ENCODE data around the gene GPR75.

Gene GPR75

DNA sequence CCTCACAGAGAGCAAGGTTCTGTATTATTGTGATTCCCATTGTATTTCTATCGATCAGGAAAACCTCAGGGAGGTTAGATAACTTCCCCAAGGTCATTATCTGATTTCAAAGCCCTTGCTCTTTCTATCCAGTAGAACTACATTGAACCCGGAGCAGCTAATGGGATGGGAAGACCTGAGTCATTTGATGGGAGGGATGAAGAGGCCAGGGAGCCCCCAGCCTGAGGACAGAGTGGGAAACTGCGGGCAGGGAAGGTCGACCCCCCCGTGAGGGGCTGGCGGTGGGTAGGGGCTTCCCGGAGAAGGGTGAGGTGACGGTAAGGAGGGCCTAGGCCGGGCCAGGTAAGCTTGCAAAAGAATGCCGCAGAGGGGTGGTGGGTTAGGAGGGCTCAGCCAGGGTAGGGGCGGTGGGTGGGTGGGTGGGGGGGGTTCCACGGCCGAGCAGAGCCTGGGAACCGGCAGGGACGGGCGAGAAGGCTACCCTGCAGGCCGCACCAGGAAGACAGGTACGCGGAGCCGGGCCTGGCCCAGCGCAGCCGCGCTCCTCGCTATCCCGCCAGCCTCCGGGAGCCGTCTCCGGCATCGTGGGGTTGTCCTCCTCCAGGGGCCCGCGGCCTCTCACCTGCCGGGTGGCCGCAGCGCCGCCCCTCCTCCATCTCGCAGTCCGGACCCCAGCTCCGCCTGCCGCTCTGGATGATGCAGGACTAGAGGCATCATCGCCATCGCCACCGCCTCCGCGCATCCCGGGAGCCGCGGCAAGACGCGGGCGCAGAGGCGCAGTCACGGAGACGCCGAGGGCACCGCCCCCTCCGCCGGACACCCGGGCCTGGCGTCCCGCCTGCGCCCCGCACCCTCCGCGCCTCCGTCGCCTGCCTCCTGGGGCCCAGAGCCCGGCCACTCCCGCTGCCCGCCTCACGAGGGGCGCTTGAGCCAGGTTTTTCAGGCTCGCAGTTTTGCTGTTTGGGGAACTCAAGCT, at the start of gene GPR75:
Gene GPR75 (minus strand): TSS at position 762 of the 976 bp plus-strand sequence. CDS start 5,211 bp downstream, outside the sequence.
- Histone ChIP-seq H3K4me1 (ENCODE audit: control insufficient read depth in 5 of 5, insufficient read depth in 5 of 5, low read length in 5 of 5) (peaks cover 1 to 19% (median 17%) of the 10 kb centered on the region in 5 donors), H3K27me3 (ENCODE audit: control insufficient read depth in 5 of 5, insufficient read depth in 4 of 5, low read length in 5 of 5) (no peaks in the 10 kb centered on the region), H3K27ac (ENCODE audit: low read depth, low read length) (no peak within 1 kb of the TSS), H3K9ac (ENCODE audit: low read length in 5 of 5) (peak within 1 kb of the TSS in 2 of 5 donors; percentile 16 to 48), H3K9me3 (ENCODE audit: control insufficient read depth in 5 of 5, low read length in 5 of 5) (no peaks in the 10 kb centered on the region), H3K36me3 (ENCODE audit: control insufficient read depth in 5 of 5, insufficient read depth in 5 of 5, low read length in 5 of 5) (peaks cover 0 to 11% (median 9%) of the 10 kb centered on the region in 5 donors), H3K4me3 (ENCODE audit: low read depth in 1 of 5, low read length in 5 of 5) (peak within 1 kb of the TSS; percentile 18 to 62 (median 45))

DNA sequence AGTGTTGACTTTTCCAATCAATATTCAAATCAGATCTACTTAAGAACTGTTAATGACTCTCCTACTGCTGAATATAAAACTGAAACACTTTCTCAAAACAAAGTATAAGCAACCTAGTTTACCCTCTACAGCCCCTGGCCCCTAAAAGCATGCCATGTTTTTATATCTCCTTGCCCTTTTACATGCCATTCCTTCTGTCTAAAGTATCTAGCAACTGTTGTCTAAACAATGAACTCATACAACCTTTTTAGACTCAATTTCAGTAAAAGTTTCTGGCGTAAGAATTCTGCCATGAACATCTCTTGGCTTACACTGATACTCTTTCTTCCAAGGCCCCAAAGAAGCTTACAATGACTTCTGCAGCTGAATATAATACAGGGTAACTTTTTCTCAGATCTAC, 47.8 kb upstream of the GPR75 start:
- H3K27me3 ChIP-seq (ENCODE audit: control insufficient read depth in 5 of 5, insufficient read depth in 4 of 5, low read length in 5 of 5) = no peaks in the 10 kb centered on the region
- H3K36me3 ChIP-seq (ENCODE audit: control insufficient read depth in 5 of 5, insufficient read depth in 5 of 5, low read length in 5 of 5) = peaks cover 50 to 64% (median 50%) of the 10 kb centered on the region in 5 donors
- H3K4me1 ChIP-seq (ENCODE audit: control insufficient read depth in 5 of 5, insufficient read depth in 5 of 5, low read length in 5 of 5) = no peaks in the 10 kb centered on the region
- H3K27ac ChIP-seq (ENCODE audit: low read depth, low read length) = no peak overlapping the region
- no peak overlapping the region for H3K4me3 ChIP-seq (ENCODE audit: low read depth in 1 of 5, low read length in 5 of 5)
- H3K9me3 ChIP-seq (ENCODE audit: control insufficient read depth in 5 of 5, low read length in 5 of 5) = no peaks in the 10 kb centered on the region
- H3K9ac ChIP-seq (ENCODE audit: low read length in 5 of 5) = no peak overlapping the region

DNA sequence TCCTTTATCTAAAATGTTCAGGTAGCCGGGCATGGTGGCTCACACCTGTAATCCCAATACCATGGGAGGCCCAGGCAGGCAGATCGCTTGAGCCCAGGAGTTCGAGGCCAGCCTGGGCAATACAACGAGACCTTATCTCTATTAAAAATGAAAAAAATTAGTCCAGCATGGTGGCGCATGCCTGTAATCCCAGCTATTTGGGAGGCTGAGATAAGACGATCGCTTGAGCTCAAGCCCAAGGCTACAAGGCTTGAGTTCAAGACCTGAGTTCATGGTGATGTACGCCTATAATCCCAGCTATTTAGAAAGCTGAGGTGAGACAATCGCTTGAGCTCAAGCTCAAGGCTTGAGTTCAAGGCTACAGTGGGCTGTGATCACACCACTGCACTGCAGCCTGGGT, 45.6 kb upstream of the GPR75 start:
- Histone ChIP-seq H3K9ac (ENCODE audit: low read length in 5 of 5) (no peak overlapping the region), H3K4me1 (ENCODE audit: control insufficient read depth in 5 of 5, insufficient read depth in 5 of 5, low read length in 5 of 5) (no peaks in the 10 kb centered on the region), H3K4me3 (ENCODE audit: low read depth in 1 of 5, low read length in 5 of 5) (no peak overlapping the region), H3K36me3 (ENCODE audit: control insufficient read depth in 5 of 5, insufficient read depth in 5 of 5, low read length in 5 of 5) (peaks cover 61 to 78% (median 69%) of the 10 kb centered on the region in 5 donors), H3K9me3 (ENCODE audit: control insufficient read depth in 5 of 5, low read length in 5 of 5) (no peaks in the 10 kb centered on the region), H3K27ac (ENCODE audit: low read depth, low read length) (no peak overlapping the region), H3K27me3 (ENCODE audit: control insufficient read depth in 5 of 5, insufficient read depth in 4 of 5, low read length in 5 of 5) (no peaks in the 10 kb centered on the region)

DNA sequence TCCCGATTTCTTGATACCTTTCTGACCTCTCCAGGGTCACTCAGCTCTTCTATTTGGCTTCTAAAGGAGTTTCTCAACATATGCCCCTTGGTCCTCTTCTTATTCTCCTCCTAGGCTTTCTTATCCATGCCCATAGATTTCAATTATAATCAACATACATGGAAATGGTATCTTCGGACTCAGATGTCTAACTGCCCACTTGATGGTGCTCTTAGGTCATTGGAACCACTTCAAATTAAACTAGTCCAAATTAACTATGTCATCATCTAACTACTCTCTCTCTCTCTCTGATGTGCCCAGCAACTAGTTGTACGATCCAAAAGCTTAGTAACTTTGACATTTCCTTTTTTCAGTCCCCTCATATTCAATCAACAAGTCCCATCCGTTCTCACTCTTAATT, 43.2 kb upstream of the GPR75 start:
- Histone ChIP-seq H3K9ac (ENCODE audit: low read length in 5 of 5) (no peak overlapping the region), H3K4me1 (ENCODE audit: control insufficient read depth in 5 of 5, insufficient read depth in 5 of 5, low read length in 5 of 5) (no peaks in the 10 kb centered on the region), H3K27me3 (ENCODE audit: control insufficient read depth in 5 of 5, insufficient read depth in 4 of 5, low read length in 5 of 5) (no peaks in the 10 kb centered on the region), H3K27ac (ENCODE audit: low read depth, low read length) (no peak overlapping the region), H3K9me3 (ENCODE audit: control insufficient read depth in 5 of 5, low read length in 5 of 5) (no peaks in the 10 kb centered on the region), H3K4me3 (ENCODE audit: low read depth in 1 of 5, low read length in 5 of 5) (no peak overlapping the region), H3K36me3 (ENCODE audit: control insufficient read depth in 5 of 5, insufficient read depth in 5 of 5, low read length in 5 of 5) (peaks cover 71 to 93% (median 75%) of the 10 kb centered on the region in 5 donors)

DNA sequence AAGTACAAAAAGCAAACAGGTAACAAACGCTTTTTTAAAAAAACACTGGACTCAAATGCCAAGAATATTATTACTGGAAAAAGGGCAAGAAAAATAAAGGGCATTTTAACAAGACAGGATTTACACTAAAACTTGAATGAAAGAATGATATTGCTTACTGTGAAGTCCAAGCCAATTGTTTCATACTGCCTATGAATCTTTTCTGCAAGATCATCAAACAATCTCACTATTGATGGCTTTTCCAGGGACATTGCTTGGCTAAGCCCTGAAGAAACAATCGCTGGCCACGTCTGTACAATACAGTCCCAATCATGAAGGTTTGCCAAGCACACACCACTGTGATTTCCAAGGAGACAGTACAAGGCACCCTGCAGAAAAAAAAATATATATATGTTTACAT, 41.4 kb upstream of the GPR75 start:
- H3K36me3 ChIP-seq (ENCODE audit: control insufficient read depth in 5 of 5, insufficient read depth in 5 of 5, low read length in 5 of 5) = peaks cover 59 to 91% (median 65%) of the 10 kb centered on the region in 5 donors
- no peak overlapping the region for H3K27ac ChIP-seq (ENCODE audit: low read depth, low read length)

DNA sequence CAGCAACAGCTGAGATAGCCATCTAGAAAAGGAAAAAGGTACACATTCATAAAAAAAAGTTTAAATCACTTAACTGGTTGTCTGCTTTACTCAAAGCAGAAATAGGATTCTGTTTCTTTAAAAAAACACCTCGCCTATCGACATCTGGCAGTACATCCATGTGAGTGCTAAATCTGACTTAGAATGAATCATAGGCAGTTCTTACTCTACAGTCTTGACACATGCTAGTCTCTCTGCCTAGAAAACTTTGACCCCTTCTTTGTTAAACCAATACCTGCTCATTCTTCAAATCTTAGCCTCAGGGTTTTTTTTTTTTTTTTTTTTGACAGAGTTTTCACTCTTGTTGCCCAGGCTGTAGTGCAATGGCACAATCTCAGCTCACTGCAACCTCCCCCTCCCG, 37.1 kb upstream of the GPR75 start:
- Histone ChIP-seq H3K9me3 (ENCODE audit: control insufficient read depth in 5 of 5, low read length in 5 of 5) (no peaks in the 10 kb centered on the region), H3K4me1 (ENCODE audit: control insufficient read depth in 5 of 5, insufficient read depth in 5 of 5, low read length in 5 of 5) (no peaks in the 10 kb centered on the region), H3K4me3 (ENCODE audit: low read depth in 1 of 5, low read length in 5 of 5) (no peak overlapping the region), H3K27me3 (ENCODE audit: control insufficient read depth in 5 of 5, insufficient read depth in 4 of 5, low read length in 5 of 5) (no peaks in the 10 kb centered on the region), H3K36me3 (ENCODE audit: control insufficient read depth in 5 of 5, insufficient read depth in 5 of 5, low read length in 5 of 5) (peaks cover 64 to 87% (median 69%) of the 10 kb centered on the region in 5 donors), H3K9ac (ENCODE audit: low read length in 5 of 5) (no peak overlapping the region), H3K27ac (ENCODE audit: low read depth, low read length) (no peak overlapping the region)

More for the DNA sequence above, 41.4 kb upstream of the GPR75 start:
- Histone ChIP-seq H3K27me3 (ENCODE audit: control insufficient read depth in 5 of 5, insufficient read depth in 4 of 5, low read length in 5 of 5) (no peaks in the 10 kb centered on the region), H3K4me3 (ENCODE audit: low read depth in 1 of 5, low read length in 5 of 5) (no peak overlapping the region), H3K4me1 (ENCODE audit: control insufficient read depth in 5 of 5, insufficient read depth in 5 of 5, low read length in 5 of 5) (no peaks in the 10 kb centered on the region), H3K9ac (ENCODE audit: low read length in 5 of 5) (no peak overlapping the region), H3K9me3 (ENCODE audit: control insufficient read depth in 5 of 5, low read length in 5 of 5) (no peaks in the 10 kb centered on the region)

DNA sequence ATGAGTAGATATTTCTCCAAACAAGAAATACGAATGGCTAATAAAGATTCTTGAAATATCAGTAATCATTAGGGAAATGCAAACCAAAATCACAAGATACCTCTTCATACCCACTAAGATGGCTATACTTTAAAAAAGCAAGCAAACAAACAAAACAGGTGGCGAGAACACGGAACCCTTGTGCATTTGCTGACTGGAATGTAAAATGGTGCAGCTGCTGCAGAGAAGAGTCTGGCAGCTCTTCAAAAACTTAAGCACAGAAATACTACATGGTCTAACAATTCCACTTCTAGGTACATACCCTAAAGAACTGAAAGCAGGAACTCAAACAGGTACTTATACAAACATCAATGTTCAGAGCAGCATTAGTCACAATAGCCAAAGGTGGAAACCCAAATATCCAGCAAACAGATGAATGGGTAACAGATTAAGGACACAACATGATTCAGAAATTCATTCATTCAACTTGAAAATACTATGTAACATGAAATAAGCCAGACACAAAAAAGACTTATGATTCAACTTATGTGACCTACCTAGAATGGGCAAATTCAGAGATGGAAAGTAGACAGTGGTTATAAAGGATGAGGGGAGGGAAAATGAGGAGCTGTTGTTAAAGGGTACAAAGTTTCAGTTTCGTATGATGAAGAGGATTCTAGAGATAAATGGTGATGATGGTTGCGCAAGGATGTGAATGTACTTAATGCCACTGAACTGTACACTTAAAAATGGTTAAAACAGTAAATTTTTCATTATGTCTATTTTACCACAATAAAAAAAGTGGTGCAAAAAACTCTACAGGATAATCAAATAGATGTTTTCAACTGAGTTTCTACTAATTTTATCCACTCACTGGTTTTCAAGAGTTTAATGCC, 26.9 kb upstream of the GPR75 start:
- Histone ChIP-seq H3K36me3 (ENCODE audit: control insufficient read depth in 5 of 5, insufficient read depth in 5 of 5, low read length in 5 of 5) (peaks cover 67 to 93% (median 84%) of the 10 kb centered on the region in 5 donors), H3K9ac (ENCODE audit: low read length in 5 of 5) (no peak overlapping the region)

DNA sequence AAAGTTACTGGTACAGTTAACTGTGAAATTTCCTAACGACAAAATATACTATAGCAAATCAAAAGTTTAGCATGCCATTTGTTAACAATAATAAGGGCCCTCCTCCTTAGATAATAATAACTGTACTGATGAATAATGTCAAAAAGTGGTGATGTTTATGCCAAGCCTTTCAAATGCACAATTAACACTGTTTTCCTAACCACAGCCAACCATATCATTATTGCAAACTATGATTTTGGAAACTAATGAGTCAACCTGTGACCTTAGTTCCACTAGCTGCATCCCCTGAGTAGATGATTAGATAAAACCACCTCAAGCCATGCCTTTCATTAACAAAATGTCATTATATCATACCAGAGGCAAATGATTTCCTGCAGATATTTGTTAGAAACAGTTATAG, 25.1 kb upstream of the GPR75 start:
- Histone ChIP-seq H3K9me3 (ENCODE audit: control insufficient read depth in 5 of 5, low read length in 5 of 5) (no peaks in the 10 kb centered on the region), H3K4me3 (ENCODE audit: low read depth in 1 of 5, low read length in 5 of 5) (no peak overlapping the region), H3K27me3 (ENCODE audit: control insufficient read depth in 5 of 5, insufficient read depth in 4 of 5, low read length in 5 of 5) (no peaks in the 10 kb centered on the region), H3K27ac (ENCODE audit: low read depth, low read length) (no peak overlapping the region), H3K9ac (ENCODE audit: low read length in 5 of 5) (no peak overlapping the region), H3K36me3 (ENCODE audit: control insufficient read depth in 5 of 5, insufficient read depth in 5 of 5, low read length in 5 of 5) (peaks cover 61 to 90% (median 73%) of the 10 kb centered on the region in 5 donors), H3K4me1 (ENCODE audit: control insufficient read depth in 5 of 5, insufficient read depth in 5 of 5, low read length in 5 of 5) (no peaks in the 10 kb centered on the region)

More for the DNA sequence above, 26.9 kb upstream of the GPR75 start:
- Histone ChIP-seq H3K27ac (ENCODE audit: low read depth, low read length) (no peak overlapping the region), H3K4me3 (ENCODE audit: low read depth in 1 of 5, low read length in 5 of 5) (no peak overlapping the region), H3K4me1 (ENCODE audit: control insufficient read depth in 5 of 5, insufficient read depth in 5 of 5, low read length in 5 of 5) (no peaks in the 10 kb centered on the region), H3K9me3 (ENCODE audit: control insufficient read depth in 5 of 5, low read length in 5 of 5) (no peaks in the 10 kb centered on the region), H3K27me3 (ENCODE audit: control insufficient read depth in 5 of 5, insufficient read depth in 4 of 5, low read length in 5 of 5) (no peaks in the 10 kb centered on the region)

DNA sequence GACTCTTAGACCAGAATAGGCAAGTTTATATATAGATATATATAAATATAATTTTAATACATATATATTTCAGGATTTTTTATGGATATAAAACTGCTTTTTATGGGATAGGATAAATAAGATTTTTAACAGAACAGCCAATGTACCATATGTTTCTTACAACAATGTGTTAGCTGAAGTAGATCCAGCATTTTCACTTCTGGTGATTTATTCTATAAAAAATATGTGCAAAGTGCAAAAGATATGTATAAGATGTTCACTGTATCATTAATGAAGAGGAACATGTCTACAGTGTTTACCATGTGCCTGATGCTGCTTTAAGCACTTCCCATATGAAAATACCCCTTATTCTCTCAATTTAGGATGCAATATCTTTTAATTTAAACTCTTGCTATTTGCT, 22.2 kb upstream of the GPR75 start:
- Histone ChIP-seq H3K27me3 (ENCODE audit: control insufficient read depth in 5 of 5, insufficient read depth in 4 of 5, low read length in 5 of 5) (no peaks in the 10 kb centered on the region), H3K9ac (ENCODE audit: low read length in 5 of 5) (no peak overlapping the region), H3K4me1 (ENCODE audit: control insufficient read depth in 5 of 5, insufficient read depth in 5 of 5, low read length in 5 of 5) (no peaks in the 10 kb centered on the region), H3K27ac (ENCODE audit: low read depth, low read length) (no peak overlapping the region), H3K9me3 (ENCODE audit: control insufficient read depth in 5 of 5, low read length in 5 of 5) (no peaks in the 10 kb centered on the region), H3K36me3 (ENCODE audit: control insufficient read depth in 5 of 5, insufficient read depth in 5 of 5, low read length in 5 of 5) (peaks cover 41 to 71% (median 50%) of the 10 kb centered on the region in 5 donors), H3K4me3 (ENCODE audit: low read depth in 1 of 5, low read length in 5 of 5) (no peak overlapping the region)
